ENCODE measurements around the gene GPR62.
A peak's percentile ranks its signal among the peaks of the same experiment; 100 is the strongest.

Gene GPR62

GRCh38 chr3:51955893-51956770 is 951 bp downstream of the GPR62 start:
- DNase-seq = peak; percentile 47

DNA sequence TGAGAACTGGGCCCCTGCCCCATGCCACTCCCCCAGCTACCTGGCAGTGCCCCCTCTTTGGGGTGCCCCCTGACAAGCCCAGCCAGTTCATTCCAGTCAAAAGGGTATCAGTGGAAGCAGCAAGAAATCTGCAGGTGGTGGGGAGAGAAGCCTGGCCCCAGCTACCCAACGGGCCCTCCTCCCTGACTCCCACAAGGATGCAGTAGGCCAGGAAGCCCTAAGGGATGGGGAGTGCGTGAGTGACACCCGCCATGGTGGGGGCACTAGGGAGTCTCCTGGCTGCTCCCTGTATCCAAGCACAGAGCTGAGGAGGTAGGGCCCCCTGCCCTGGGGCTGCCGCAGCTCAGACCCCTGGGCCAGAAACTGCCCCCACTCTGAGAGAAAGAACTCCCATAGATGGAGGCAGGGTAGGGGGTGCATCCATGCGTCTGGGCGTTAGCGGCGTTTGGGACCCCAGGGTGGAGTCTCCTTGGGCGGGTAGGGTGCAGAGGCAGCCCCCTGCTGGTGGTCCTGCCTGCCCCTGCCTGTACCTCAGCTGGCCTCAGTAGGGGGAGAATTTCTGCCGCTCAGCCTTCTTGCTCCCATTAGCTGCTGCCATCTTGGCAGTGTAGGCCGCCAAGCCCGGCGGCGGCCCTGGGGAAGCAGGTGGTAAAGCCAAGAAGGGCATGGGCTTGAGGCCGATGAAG is 2.5 kb downstream of the GPR62 start:
- DNase-seq = no peak

DNA sequence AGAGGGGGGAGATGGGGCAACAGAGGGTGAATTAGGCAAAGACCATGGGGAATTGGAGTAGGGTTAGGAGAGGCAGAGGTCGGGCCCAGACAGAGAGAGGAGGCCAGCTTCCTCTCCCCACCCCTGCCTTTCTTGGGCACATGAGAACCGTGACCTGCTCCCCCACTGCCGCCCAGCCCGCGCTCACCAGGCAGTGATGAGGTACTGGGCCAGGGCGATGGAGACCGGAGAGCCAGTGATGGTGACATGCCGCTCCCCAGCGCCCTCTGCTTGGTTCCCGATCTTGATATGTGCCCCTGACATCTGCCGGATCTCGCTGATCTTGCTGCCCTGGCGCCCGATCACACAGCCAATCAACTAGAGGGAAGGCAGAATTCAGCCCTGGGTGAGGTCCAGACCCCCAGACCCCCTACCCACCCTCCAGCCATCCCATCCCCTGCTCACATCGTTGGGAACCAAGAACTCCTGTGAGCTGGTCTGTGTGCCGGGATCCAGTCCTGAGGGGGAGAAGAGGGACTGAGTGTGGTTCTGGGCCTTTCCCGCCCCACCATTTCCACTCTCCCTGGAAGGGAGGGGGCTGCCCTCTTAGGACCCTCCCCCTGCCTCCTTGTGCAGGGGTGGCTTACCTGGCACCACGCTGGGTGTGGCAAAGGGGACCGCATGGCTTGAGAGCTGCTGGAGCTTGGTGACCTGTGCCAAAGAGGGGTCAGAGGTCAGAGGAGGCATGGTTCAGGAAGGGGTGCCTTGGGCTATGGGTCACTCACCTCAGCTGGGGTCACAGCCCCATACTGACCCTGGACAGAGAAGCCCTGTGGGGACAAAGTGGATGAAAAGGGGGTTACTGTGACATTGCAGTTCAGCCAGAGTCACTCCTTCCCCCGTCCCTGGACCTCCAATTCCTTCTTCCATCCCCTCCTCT is 3.7 kb downstream of the GPR62 start:
- DNase-seq = no peak

DNA sequence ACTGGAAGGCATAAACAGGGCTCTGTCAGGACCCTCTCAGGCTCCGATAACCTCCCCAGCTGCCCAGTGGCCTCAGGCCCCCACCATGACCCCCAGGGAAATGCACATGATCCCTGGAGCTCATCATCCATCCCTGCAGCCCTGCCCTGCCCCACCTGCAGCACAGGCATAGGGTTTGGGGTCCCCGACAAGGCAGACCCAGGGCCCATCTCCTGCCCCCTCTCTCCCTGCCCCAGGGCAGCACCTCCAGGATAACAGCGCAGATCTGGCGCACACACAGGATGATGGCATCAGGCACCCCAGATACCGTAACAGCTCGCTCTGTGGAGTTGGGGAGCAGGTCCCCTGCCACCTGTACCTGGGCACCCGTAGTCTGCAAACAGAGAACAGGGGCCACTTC is 4.5 kb downstream of the GPR62 start:
- DNase-seq = no peak

DNA sequence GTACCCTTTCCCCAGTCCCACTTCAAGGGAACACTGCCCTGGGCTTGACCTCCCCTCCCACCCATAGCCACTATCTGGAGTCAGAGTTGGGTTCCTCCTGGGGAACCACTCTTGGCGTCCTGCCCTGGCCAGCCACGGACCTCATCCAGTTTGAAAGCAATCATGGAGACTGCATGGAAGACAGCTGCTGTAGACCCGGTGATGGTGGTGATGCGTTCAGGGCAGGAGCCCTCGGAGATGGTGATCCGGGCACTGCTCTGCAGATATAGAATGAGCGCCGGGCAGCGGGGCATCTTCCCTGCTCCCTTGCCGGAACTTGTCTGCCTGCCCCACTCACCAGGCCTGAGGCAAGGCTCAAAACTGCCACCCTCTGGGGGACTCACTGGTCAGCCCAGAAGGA is 5.2 kb downstream of the GPR62 start:
- DNase-seq = no peak

DNA sequence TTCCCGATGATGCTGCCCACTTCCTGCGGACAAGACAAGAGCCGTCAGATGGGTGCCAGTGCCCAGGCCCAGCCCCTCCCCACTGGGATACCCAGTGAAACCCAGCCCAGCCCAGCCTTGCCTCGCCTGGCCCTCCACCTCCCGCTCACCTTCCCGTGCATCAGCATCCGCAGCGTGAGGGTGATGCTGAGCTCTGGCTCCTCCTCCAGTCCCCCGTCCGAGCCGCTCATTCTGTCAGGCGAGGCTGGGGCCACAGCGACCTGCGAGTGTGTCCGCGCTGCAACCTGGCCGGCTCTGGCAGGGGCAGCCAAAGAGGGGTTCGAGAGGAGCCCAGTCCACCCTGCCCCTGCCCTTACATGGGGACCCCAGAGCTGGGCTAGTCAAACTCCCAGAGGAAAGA is 5.8 kb downstream of the GPR62 start:
- DNase-seq = no peak

DNA sequence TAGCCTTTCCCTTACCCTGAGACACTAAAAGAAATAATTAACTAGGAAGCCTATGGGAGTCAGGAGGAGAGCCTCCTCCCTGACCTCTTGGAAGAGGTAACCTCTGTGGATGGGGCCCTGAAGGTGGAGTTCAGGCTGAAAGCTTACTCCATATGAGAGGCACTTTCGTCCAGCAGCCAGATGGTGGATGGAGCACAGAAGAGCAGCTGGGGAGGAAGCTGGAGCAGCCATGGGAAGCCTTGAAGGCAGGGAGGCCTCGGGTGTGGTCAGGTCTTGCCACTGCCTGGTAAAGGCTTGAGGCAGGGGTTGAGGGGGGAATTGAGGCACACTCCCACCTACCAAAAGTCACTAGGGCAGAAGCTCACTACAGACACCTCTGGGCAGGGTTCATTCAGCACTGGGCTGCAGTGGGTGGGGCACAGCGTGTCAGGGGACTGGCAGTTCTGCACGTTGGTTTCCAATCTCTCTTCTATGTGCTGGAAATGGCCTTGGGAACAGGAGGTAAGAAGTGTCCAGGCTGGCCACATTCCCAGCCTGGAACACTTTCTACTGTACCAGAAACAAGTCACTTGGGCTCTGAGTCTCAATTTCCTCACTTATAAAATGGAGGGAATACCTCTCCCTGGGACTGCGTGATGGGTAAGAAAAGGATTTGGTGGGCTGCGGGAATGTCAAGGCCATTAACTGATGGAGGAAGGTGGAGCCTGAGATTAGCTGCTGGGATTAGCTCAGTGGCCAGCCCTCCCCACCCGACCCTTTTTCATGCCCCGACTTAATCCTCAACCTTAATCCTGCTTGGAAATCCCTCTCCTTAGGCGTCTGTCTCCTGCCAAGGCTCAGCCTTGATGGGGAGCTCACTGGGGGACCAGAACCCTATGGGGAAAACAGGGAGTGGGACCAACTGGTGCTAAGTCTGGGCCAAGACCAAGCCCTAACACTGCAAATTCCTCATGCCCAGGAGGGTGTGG is 6.7 kb downstream of the GPR62 start:
- no peak for DNase-seq

GRCh38 chr3:51962854-51963530 is 7.8 kb downstream of the GPR62 start:
- DNase-seq = no peak

DNA sequence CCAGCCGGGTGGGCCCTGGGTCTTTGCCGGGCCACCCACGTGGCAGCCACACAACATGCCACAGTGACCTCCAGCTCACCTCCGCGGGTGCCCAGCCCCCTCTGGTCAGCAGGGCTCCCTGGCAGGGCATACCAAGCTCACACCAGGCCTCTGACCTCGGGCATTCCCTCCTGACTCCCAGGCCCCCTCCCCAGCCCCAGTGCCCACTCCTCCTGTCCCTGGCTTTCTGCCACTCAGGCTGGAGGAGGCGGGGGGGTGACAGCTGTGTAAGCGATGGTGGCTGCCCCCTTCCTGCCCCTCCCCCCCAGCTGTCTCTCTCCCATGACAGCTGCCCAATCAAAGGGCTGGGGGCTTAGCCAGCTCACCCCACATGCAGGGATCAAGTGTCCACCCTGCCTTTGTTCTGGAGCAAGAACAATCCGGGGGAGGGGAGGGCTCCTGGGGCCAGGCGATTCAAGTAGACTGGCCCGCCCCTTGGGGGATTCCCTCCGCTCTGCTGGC is 8.8 kb downstream of the GPR62 start:
- no peak for DNase-seq

DNA sequence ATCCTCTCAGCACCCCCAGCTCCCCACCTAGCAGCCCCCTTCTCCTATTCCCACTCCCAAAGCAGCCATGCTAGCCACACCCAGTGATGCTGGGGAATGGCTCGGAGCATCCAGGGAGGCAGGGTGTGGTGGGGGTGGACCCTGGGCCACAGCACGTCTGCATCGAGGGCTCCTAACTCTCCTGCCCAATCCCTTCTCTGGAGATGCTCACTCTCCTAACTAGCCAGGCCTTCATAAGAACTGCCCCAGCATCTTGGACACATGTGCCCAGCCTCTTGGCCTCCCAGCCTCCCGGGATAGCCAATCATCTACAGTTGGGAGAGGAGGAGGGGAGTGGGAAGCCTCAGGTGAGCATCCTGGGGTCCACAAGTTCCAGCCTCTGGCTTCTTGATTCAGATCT is 9.3 kb downstream of the GPR62 start:
- no peak for DNase-seq

DNA sequence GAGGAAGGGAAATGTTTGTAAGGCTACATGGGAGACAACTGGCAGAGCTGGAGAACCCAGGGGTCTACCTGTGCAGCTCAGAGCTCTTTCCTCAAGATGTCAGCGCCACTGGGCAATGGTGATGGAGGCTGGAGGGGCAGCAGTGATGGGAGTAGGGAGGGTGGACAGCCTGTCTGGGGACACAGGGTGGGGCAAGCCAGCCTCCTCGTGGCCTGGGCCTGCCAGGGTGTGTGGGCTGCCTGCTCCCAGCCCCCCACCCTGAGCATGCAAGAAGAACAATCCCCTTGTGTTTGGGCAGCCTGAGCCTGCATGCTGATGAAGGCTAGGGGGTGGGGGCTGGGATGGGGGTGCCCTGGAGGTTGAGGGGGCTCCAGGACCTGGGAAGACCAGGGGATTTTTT is 10.8 kb downstream of the GPR62 start:
- no peak for DNase-seq

GRCh38 chr3:51966486-51966885 is 11.3 kb downstream of the GPR62 start:
- no peak for DNase-seq

DNA sequence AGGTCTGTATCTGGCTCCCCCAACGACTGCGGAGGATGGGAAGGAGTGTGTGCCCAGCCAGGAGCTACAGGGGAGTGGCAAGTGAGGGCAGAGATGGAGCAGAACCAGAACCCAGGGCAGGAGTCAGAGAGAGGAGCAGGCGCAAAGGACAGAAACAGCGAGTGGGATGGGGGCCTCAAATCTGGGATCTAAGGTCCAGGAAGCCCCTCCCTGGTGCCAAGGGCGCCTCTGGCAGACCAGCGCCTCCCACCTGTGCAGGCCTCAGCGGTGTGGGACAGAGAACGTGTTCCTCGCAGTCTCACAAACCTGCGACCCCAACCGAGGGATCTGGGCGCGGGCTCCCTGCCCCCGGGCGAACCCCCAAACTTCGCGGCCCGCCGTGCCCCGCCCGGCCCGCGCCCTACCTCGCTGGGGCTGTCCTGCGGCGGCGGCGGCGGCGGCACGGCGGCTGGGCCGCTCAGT is 11.8 kb downstream of the GPR62 start:
- DNase-seq = no peak

- DNase-seq = no peak
Observed at GRCh38 chr3:51967384-51968169, 12.4 kb downstream of the GPR62 start, which contains the start of gene PCBP4. TSS of gene PCBP4 (minus strand) at chr3:51967454. CDS start at chr3:51961240, 6,214 bp downstream.

DNA sequence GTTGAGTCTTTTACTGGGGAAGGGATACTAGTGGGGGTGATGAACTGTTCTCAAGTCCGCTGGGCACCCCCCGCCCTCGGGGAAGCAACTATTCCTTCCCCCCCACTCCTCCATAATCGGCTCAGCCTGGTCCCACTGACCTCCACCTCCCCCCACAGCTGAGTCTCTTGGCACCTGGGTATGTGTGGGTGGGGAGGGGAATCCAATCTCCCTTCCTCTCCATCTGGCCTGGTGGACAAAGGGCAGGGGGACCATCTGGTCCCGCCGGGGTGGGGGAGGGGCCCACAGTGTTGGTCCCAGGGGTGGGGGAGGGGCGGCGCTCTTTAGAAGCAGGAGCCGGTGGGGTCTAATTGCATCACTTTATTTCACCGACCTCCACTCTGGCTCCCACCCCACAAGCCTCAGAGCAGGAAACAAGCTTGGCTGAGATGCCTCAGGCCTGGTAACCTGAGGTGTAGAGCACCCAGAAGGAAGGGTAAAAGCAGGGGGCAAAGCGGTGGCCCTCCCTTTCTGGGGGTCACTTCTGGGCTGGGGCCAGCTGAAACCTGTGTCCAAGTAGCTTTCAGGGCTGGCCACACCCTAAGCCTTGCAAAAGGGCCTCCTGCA is 13.1 kb downstream of the GPR62 start:
- no peak for DNase-seq

GRCh38 chr3:51968883-51969678 is 13.9 kb downstream of the GPR62 start:
- DNase-seq = no peak

GRCh38 chr3:51969841-51970240 is 14.7 kb downstream of the GPR62 start:
- DNase-seq = no peak

- DNase-seq = no peak
Observed at GRCh38 chr3:51970606-51971300, 15.6 kb downstream of the GPR62 start.

All from hematopoietic multipotent progenitor cell treated with erythropoietin and hydrocortisone succinate and interleukin-3 and kit ligand, for 8 days (in vitro differentiated cells).